Nephron progenitor cell (in vitro differentiated cells): ENCODE data around the gene PTPRF.

Experiments
- DNase-seq: peaks from one replicate; pipeline ENCODE4 v3.0.0; 2021
- H3K27ac Mint-ChIP-seq: 2 replicates; pipeline ENCODE4 v1.8.0; 2021; ENCODE audit warnings: mild to moderate bottlenecking, moderate library complexity, mixed read lengths
- H3K27me3 Mint-ChIP-seq: 2 replicates; pipeline ENCODE4 v1.8.0; 2021; ENCODE audit warnings: mild to moderate bottlenecking, low read depth, mixed read lengths; ENCODE audit not compliant: poor library complexity
- H3K36me3 Mint-ChIP-seq: 2 replicates; pipeline ENCODE4 v1.8.0; 2021; ENCODE audit warnings: low read depth, mixed read lengths
- H3K4me1 Mint-ChIP-seq: 2 replicates; pipeline ENCODE4 v1.8.0; 2021; ENCODE audit warnings: mixed read lengths
- H3K4me3 Mint-ChIP-seq: 2 replicates; pipeline ENCODE4 v1.8.0; 2021; ENCODE audit warnings: mild to moderate bottlenecking, moderate library complexity, mixed read lengths
- H3K9me3 Mint-ChIP-seq: 2 replicates; pipeline ENCODE4 v1.8.0; 2021; ENCODE audit warnings: mild to moderate bottlenecking, moderate library complexity, mixed read lengths
- TF ChIP-seq, protein P1 (sequence below): fragments of 200-600 bp; sonication (generic); IDR thresholded peaks from 2 replicates; pipeline ENCODE4 v1.5.0; 2021; ENCODE audit warnings: antibody characterized with exemption

PTPRF gene

DNA sequence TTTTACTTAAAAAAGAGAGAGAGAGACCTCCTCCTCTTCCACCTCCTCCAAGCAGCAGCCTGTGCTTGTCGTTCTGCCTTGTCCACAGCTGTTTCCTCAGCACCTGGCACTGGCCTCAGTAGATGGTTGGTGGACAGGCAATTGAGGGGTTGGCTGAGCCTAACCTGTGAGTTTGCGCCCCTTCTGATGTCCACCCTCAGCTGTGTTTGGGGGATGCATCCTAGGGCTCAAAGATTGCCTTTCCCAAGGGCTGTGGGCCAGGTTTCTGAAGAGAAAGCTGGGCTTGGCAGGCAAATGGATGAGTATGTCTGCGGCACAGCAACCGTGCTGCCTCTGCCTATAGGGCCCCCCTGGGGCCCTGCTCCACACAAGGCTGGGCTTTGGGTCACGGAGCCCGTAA, 84.2 kb downstream of the PTPRF start:
- H3K4me1 Mint-ChIP-seq = no peaks in the 10 kb centered on the region
- peaks cover 48% of the 10 kb centered on the region for H3K36me3 Mint-ChIP-seq
- TF ChIP-seq, protein P1, sequence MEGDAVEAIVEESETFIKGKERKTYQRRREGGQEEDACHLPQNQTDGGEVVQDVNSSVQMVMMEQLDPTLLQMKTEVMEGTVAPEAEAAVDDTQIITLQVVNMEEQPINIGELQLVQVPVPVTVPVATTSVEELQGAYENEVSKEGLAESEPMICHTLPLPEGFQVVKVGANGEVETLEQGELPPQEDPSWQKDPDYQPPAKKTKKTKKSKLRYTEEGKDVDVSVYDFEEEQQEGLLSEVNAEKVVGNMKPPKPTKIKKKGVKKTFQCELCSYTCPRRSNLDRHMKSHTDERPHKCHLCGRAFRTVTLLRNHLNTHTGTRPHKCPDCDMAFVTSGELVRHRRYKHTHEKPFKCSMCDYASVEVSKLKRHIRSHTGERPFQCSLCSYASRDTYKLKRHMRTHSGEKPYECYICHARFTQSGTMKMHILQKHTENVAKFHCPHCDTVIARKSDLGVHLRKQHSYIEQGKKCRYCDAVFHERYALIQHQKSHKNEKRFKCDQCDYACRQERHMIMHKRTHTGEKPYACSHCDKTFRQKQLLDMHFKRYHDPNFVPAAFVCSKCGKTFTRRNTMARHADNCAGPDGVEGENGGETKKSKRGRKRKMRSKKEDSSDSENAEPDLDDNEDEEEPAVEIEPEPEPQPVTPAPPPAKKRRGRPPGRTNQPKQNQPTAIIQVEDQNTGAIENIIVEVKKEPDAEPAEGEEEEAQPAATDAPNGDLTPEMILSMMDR = no peak
- no peaks in the 10 kb centered on the region for H3K9me3 Mint-ChIP-seq
- H3K27ac Mint-ChIP-seq = no peak overlapping the region
- no peak for DNase-seq
- H3K27me3 Mint-ChIP-seq = peaks cover 9% of the 10 kb centered on the region
- no peak overlapping the region for H3K4me3 Mint-ChIP-seq

DNA sequence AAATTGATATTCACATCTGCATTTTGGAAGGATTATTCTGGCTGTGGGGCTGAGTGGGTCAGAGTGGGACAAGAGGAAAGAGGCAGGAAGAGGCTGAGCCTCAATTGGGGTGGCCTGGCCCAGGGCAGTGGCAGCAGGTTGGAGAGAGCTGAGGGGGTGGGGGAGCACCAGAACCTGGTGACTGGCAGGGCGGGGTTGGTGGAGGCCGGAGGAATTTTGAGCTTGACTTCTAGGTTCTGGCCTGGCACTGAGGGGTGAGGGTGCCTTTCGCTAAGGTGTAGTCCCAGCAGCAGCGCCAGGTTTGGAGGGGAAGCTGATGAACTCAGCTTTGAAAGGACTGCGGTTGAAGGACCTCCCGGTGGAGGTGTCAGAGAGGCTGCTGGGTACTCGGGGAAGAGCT, 85.7 kb downstream of the PTPRF start:
- TF ChIP-seq, protein P1 = no peak
- H3K36me3 Mint-ChIP-seq = peaks cover 50% of the 10 kb centered on the region
- H3K9me3 Mint-ChIP-seq = no peaks in the 10 kb centered on the region
- H3K4me1 Mint-ChIP-seq = peaks cover 1% of the 10 kb centered on the region
- H3K27me3 Mint-ChIP-seq = peaks cover 5% of the 10 kb centered on the region
- H3K27ac Mint-ChIP-seq = no peak overlapping the region
- no peak for DNase-seq
- no peak overlapping the region for H3K4me3 Mint-ChIP-seq

GRCh38 chr1:43617011-43617410, 86.3 kb downstream of the PTPRF start:
- Mint-ChIP-seq H3K36me3 (peaks cover 51% of the 10 kb centered on the region), H3K9me3 (no peaks in the 10 kb centered on the region), H3K27me3 (peaks cover 3% of the 10 kb centered on the region), H3K27ac (no peak overlapping the region), H3K4me1 (peaks cover 5% of the 10 kb centered on the region), H3K4me3 (no peak overlapping the region)
- TF ChIP-seq, protein P1 = no peak
- no peak for DNase-seq

- Mint-ChIP-seq H3K9me3 (no peaks in the 10 kb centered on the region), H3K4me3 (no peak overlapping the region), H3K27me3 (peaks cover 3% of the 10 kb centered on the region), H3K36me3 (peaks cover 56% of the 10 kb centered on the region), H3K4me1 (peaks cover 11% of the 10 kb centered on the region), H3K27ac (no peak overlapping the region)
- TF ChIP-seq, protein P1 = no peak
- DNase-seq = no peak
Measured at GRCh38 chr1:43617668-43618067, 87.0 kb downstream of the PTPRF start.

GRCh38 chr1:43618521-43619313, 88.0 kb downstream of the PTPRF start:
- Mint-ChIP-seq H3K27me3 (peaks cover 3% of the 10 kb centered on the region), H3K9me3 (no peaks in the 10 kb centered on the region), H3K36me3 (peaks cover 58% of the 10 kb centered on the region), H3K4me1 (peaks cover 16% of the 10 kb centered on the region), H3K27ac (no peak overlapping the region), H3K4me3 (no peak overlapping the region)
- DNase-seq = no peak
- TF ChIP-seq, protein P1 = no peak

DNA sequence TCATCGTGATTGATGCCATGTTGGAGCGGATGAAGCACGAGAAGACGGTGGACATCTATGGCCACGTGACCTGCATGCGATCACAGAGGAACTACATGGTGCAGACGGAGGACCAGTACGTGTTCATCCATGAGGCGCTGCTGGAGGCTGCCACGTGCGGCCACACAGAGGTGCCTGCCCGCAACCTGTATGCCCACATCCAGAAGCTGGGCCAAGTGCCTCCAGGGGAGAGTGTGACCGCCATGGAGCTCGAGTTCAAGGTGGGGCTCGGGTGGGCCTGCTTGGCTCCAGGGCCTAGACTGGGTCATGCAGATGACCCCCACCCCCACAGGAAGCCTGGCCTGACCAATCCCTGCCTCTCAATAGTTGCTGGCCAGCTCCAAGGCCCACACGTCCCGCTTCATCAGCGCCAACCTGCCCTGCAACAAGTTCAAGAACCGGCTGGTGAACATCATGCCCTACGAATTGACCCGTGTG, 88.7 kb downstream of the PTPRF start:
- H3K9me3 Mint-ChIP-seq = no peaks in the 10 kb centered on the region
- peaks cover 3% of the 10 kb centered on the region for H3K27me3 Mint-ChIP-seq
- no peak overlapping the region for H3K27ac Mint-ChIP-seq
- TF ChIP-seq, protein P1 = no peak
- peaks cover 52% of the 10 kb centered on the region for H3K36me3 Mint-ChIP-seq
- H3K4me1 Mint-ChIP-seq = peaks cover 16% of the 10 kb centered on the region
- H3K4me3 Mint-ChIP-seq = no peak overlapping the region
- DNase-seq = no peak
